Omental fat pad (tissue), 4 donors: Measurements from ENCODE around the gene CYBRD1. TPM values are rescaled to one million over a fixed set of nuclear protein-coding genes. Genes with fewer than 3 reads are reported as not detected.

Experiments used
- ATAC-seq: fragments of 150-250 bp; one replicate; pipeline ENCODE4 v1.9.1; 2016; ENCODE audit warnings: mild to moderate bottlenecking, moderate library complexity; ENCODE audit not compliant: low FRiP score
- DNase-seq: peaks from one replicate; pipeline ENCODE4 v3.0.0-alpha.2; 2019; ENCODE audit warnings: low spot score
- CTCF ChIP-seq, 3 donors: fragments of 450-650 bp; IDR thresholded peaks; one replicate each; pipeline ENCODE4 v1.5.1; 2016 to 2017; ENCODE audit warnings: antibody characterized with exemption in 3 of 3, mild to moderate bottlenecking in 3 of 3, moderate library complexity in 2 of 3
- total RNA-seq, 4 donors: library from RNA; depleted of rRNA; stranded (reverse); fragments of >200 nt; gene quantifications; one replicate each; pipeline ENCODE4 v1.1.0, GENCODE V29; 2016

The CYBRD1 gene
- total RNA-seq, 4 donors from 2014 or later = 296 to 494 (median 360) TPM

DNA sequence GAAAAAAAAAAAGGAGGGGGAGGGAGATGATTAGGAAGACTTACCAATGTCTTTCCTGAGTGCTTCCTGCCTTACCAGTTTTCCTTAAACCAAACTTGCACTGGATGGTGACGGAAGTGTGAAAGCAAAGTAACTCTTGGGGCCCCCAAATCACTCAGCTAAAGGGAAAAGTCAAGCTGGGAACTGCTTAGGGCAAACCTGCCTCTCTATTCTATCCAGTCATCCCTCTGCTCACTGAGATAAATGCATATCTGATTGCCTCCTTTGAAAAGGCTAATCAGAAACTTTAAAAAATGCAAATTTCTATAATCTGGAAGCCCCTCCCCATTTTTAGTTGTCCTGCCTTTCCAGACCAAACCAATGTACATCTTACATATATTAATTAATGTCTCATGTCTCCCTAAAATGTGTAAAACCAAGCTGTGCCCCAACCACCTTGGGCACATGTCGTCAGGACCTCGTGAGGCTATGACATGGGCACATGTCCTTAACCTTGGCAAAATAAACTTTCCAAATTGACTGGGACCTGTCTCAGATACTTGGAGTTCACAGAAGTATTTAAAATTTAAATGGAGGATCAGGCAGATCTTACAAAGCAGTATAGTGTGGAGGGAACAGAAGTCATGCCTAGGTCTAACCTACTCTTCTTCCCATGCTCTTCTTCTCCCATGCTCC is 7.2 kb upstream of the CYBRD1 start:
- DNase-seq (no peak), ATAC-seq (no peak)
- TF ChIP-seq CTCF (IDR thresholded peaks at IDR 0.05) = no peak

GRCh38 chr2:171515672-171516298 is 6.5 kb upstream of the CYBRD1 start:
- ATAC-seq = no peak

GRCh38 chr2:171516793-171517192 is 5.5 kb upstream of the CYBRD1 start:
- TF ChIP-seq CTCF (IDR thresholded peaks at IDR 0.05) = no peak
- DNase-seq (no peak), ATAC-seq (no peak)

More at GRCh38 chr2:171515672-171516298, 6.5 kb upstream of the CYBRD1 start:
- no peak for DNase-seq
- TF ChIP-seq CTCF (IDR thresholded peaks at IDR 0.05) = no peak

GRCh38 chr2:171520471-171520870 is 1.8 kb upstream of the CYBRD1 start:
- no peak for DNase-seq
- no peak for TF ChIP-seq CTCF (IDR thresholded peaks at IDR 0.05)

GRCh38 chr2:171521361-171522051 is 768 bp upstream of the CYBRD1 start:
- DNase-seq (no peak), ATAC-seq (no peak)
- no peak for TF ChIP-seq CTCF (IDR thresholded peaks at IDR 0.05)

More at GRCh38 chr2:171520471-171520870, 1.8 kb upstream of the CYBRD1 start:
- ATAC-seq = no peak

- DNase-seq (no peak), ATAC-seq (peak; percentile 53)
- no peak for TF ChIP-seq CTCF (IDR thresholded peaks at IDR 0.05)
Observed at GRCh38 chr2:171522788-171523087, 464 bp downstream of the CYBRD1 start.
